Neural crest cell (in vitro differentiated cells): ENCODE measurements around the gene RXRA. TPM values are rescaled to one million over a fixed set of nuclear protein-coding genes. Genes with fewer than 3 reads are reported as not detected.
"Not testable (repeated sequence)": the region's sequence is repeated elsewhere in the genome, so short reads cannot be mapped to it uniquely, and the experiment has no call there.

Experiments
- DNase-seq: peaks from one replicate; pipeline ENCODE4 v3.0.0; 2021; ENCODE audit warnings: low read depth, mixed read lengths, low spot score
- H3K27ac Mint-ChIP-seq: one replicate; pipeline ENCODE4 v1.8.0; 2021; ENCODE audit warnings: mild to moderate bottlenecking, mixed read lengths; ENCODE audit not compliant: unreplicated experiment
- H3K27me3 Mint-ChIP-seq: 2 replicates; pipeline ENCODE4 v1.8.0; 2021; ENCODE audit warnings: low read depth, mild to moderate bottlenecking, mixed read lengths
- H3K36me3 Mint-ChIP-seq: 2 replicates; pipeline ENCODE4 v1.8.0; 2021; ENCODE audit warnings: low read depth, mild to moderate bottlenecking, mixed read lengths
- H3K4me1 Mint-ChIP-seq: 2 replicates; pipeline ENCODE4 v1.8.0; 2021; ENCODE audit warnings: mixed read lengths
- H3K4me3 Mint-ChIP-seq: one replicate; pipeline ENCODE4 v1.8.0; 2021; ENCODE audit warnings: mild to moderate bottlenecking, mixed read lengths
- H3K9me3 Mint-ChIP-seq: 2 replicates; pipeline ENCODE4 v1.8.0; 2021; ENCODE audit warnings: mixed read lengths
- CTCF ChIP-seq: fragments of 200-600 bp; sonication (generic); conservative IDR thresholded peaks from 2 replicates; pipeline ENCODE4 v1.5.0; 2021; ENCODE audit warnings: antibody characterized with exemption, mild to moderate bottlenecking
- total RNA-seq: library from RNA; stranded (reverse); gene quantifications from 2 replicates; pipeline ENCODE4 v1.2.1, GENCODE V29; 2021

The RXRA gene
- total RNA-seq, 1 donor from 2014 or later, result 41.2 TPM

- Mint-ChIP-seq H3K36me3 (no peaks in the 10 kb centered on the region), H3K4me3 (no peak overlapping the region), H3K27me3 (no peaks in the 10 kb centered on the region), H3K27ac (no peak overlapping the region), H3K9me3 (no peaks in the 10 kb centered on the region), H3K4me1 (peaks cover 15% of the 10 kb centered on the region)
- no peak for TF ChIP-seq CTCF
- DNase-seq, result no peak
Observed at GRCh38 chr9:134304261-134304660, 22.0 kb upstream of the RXRA start.

- H3K4me1 Mint-ChIP-seq, result peaks cover 15% of the 10 kb centered on the region
- no peaks in the 10 kb centered on the region for H3K36me3 Mint-ChIP-seq
- H3K4me3 Mint-ChIP-seq, result no peak overlapping the region
- no peaks in the 10 kb centered on the region for H3K27me3 Mint-ChIP-seq
- H3K9me3 Mint-ChIP-seq, result no peaks in the 10 kb centered on the region
- no peak for TF ChIP-seq CTCF
- H3K27ac Mint-ChIP-seq, result no peak overlapping the region
- no peak for DNase-seq
Observed at GRCh38 chr9:134304690-134305089, 21.6 kb upstream of the RXRA start.

GRCh38 chr9:134305533-134305932 is 20.7 kb upstream of the RXRA start:
- DNase-seq, result no peak
- H3K4me1 Mint-ChIP-seq, result peaks cover 12% of the 10 kb centered on the region
- no peaks in the 10 kb centered on the region for H3K9me3 Mint-ChIP-seq
- H3K27ac Mint-ChIP-seq, result no peak overlapping the region
- H3K36me3 Mint-ChIP-seq, result no peaks in the 10 kb centered on the region
- no peaks in the 10 kb centered on the region for H3K27me3 Mint-ChIP-seq
- no peak for TF ChIP-seq CTCF
- H3K4me3 Mint-ChIP-seq, result no peak overlapping the region

GRCh38 chr9:134306042-134306441 is 20.2 kb upstream of the RXRA start:
- not testable (repeated sequence) for H3K9me3 Mint-ChIP-seq, H3K4me3 Mint-ChIP-seq, H3K36me3 Mint-ChIP-seq, DNase-seq, H3K27ac Mint-ChIP-seq, H3K27me3 Mint-ChIP-seq, H3K4me1 Mint-ChIP-seq

- no peak for DNase-seq
- Mint-ChIP-seq H3K9me3 (peaks cover 3% of the 10 kb centered on the region), H3K27me3 (no peaks in the 10 kb centered on the region), H3K27ac (no peak overlapping the region), H3K4me3 (no peak overlapping the region), H3K36me3 (no peaks in the 10 kb centered on the region), H3K4me1 (peaks cover 4% of the 10 kb centered on the region)
- no peak for TF ChIP-seq CTCF
Observed at GRCh38 chr9:134306636-134307600, 19.3 kb upstream of the RXRA start.
